ENCODE measurements around the gene SPECC1.

DNA sequence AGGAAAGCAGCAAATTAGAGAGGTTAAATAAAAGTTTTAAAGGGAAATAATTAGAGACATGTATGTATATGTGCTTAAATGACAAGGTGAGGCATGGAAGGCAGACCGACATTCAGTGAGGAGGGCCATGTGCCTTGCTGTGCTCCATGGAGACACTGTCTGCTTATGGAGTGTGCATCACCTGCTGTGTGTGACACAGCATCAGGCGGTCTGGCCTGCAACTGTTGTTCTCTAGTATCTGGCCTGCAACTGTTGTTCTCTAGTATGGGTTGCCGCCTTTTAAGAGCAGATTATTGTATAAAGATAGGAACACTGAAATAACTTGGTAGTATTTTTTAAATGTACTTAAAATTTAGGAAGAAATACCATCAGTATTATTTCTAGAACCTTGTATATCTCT, 233.1 kb downstream of the SPECC1 start:
- TF ChIP-seq EZH2 (IDR thresholded peaks at IDR 0.05; ENCODE audit: insufficient read depth, poor library complexity, severe bottlenecking) (no peak), EZH2phosphoT487 (IDR thresholded peaks at IDR 0.05; ENCODE audit: insufficient read depth, low read depth) (no peak)

Data from GM23248 (cell line).